ENCODE data around the gene BPIFB1. TPM values are rescaled to one million over a fixed set of nuclear protein-coding genes. Genes with fewer than 3 reads are reported as not detected.

The BPIFB1 gene
- total and polyA plus RNA-seq, 2 of the 13 experiments (the other 11 are each of a cell fraction or from before 2014, with no cell fraction given), result 0.82 to 4.4 TPM

DNA sequence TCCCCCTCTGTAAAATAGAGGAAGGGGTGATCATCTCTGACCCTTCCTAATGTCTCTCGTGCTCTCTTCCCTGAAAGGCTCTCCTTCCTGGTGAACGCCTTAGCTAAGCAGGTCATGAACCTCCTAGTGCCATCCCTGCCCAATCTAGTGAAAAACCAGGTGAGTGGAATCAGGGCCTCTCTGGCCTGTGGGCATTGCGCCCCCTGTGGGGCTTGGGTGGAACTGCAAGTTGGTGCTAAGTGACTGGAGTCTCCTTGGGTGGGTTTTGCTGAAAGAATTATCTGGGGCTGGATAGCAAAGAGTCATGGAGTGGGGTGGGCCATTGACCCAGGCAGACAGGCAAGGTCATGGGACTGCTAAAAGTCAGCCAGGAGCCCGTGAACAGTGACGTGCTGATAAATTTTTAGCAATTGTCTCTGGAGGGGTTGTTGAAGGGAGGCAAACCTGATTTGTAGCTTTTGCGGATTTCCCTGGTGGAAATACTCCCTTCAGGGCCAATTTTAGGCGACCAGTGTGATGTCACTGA lies 8.9 kb downstream of the BPIFB1 start (continued):
- TF ChIP-seq, protein P1, sequence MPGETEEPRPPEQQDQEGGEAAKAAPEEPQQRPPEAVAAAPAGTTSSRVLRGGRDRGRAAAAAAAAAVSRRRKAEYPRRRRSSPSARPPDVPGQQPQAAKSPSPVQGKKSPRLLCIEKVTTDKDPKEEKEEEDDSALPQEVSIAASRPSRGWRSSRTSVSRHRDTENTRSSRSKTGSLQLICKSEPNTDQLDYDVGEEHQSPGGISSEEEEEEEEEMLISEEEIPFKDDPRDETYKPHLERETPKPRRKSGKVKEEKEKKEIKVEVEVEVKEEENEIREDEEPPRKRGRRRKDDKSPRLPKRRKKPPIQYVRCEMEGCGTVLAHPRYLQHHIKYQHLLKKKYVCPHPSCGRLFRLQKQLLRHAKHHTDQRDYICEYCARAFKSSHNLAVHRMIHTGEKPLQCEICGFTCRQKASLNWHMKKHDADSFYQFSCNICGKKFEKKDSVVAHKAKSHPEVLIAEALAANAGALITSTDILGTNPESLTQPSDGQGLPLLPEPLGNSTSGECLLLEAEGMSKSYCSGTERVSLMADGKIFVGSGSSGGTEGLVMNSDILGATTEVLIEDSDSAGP (CRISPR knock-in tag; IDR thresholded peaks at IDR 0.05; ENCODE audit: borderline replicate concordance), result no peak
- TF ChIP-seq, protein P2, sequence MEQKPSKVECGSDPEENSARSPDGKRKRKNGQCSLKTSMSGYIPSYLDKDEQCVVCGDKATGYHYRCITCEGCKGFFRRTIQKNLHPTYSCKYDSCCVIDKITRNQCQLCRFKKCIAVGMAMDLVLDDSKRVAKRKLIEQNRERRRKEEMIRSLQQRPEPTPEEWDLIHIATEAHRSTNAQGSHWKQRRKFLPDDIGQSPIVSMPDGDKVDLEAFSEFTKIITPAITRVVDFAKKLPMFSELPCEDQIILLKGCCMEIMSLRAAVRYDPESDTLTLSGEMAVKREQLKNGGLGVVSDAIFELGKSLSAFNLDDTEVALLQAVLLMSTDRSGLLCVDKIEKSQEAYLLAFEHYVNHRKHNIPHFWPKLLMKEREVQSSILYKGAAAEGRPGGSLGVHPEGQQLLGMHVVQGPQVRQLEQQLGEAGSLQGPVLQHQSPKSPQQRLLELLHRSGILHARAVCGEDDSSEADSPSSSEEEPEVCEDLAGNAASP (CRISPR knock-in tag; IDR thresholded peaks at IDR 0.05; ENCODE audit: borderline replicate concordance), result 0 out of 2 replicates have a peak, but pooled peaks have one; percentile 66
- TF ChIP-seq, protein P3, sequence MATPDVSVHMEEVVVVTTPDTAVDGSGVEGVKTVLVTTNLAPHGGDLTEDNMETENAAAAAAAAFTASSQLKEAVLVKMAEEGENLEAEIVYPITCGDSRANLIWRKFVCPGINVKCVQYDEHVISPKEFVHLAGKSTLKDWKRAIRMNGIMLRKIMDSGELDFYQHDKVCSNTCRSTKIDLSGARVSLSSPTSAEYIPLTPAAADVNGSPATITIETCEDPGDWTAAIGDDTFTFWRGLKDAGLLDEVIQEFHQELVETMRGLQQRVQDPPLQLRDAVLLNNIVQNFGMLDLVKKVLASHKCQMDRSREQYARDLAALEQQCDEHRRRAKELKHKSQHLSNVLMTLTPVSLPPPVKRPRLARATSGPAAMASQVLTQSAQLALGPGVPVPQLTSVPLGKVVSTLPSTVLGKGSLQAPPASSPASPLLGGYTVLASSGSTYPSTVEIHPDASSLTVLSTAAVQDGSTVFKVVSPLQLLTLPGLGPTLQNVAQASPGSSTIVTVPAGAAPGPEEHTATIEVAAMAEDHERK (CRISPR knock-in tag; IDR thresholded peaks at IDR 0.05; ENCODE audit: low read depth), result no peak
- TF ChIP-seq, protein P4, sequence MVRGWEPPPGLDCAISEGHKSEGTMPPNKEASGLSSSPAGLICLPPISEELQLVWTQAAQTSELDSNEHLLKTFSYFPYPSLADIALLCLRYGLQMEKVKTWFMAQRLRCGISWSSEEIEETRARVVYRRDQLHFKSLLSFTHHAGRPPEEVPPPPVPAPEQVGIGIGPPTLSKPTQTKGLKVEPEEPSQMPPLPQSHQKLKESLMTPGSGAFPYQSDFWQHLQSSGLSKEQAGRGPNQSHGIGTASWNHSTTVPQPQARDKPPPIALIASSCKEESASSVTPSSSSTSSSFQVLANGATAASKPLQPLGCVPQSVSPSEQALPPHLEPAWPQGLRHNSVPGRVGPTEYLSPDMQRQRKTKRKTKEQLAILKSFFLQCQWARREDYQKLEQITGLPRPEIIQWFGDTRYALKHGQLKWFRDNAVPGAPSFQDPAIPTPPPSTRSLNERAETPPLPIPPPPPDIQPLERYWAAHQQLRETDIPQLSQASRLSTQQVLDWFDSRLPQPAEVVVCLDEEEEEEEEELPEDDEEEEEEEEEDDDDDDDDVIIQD (CRISPR knock-in tag; IDR thresholded peaks at IDR 0.05; ENCODE audit: low read depth), result 0 out of 2 replicates have a peak, but pooled peaks have one; percentile 23
- TF ChIP-seq ZNF101 (CRISPR knock-in tag; IDR thresholded peaks at IDR 0.05; ENCODE audit: borderline replicate concordance, low read depth) (no peak), BHLHE40 (IDR thresholded peaks at IDR 0.05; ENCODE audit: low read length) (no peak), EED (CRISPR knock-in tag; IDR thresholded peaks at IDR 0.05) (peak; percentile 51; the same call in 1 of the 2 replicates), GFI1 (CRISPR knock-in tag; IDR thresholded peaks at IDR 0.05; ENCODE audit: borderline replicate concordance) (no peak), EP300 (IDR thresholded peaks at IDR 0.05; ENCODE audit: low read depth in 2 of 2, low read length in 2 of 2) (no peak), EP300 (CRISPR knock-in tag; IDR thresholded peaks at IDR 0.05; ENCODE audit: borderline replicate concordance) (no peak), PCBP1 (IDR thresholded peaks at IDR 0.05; ENCODE audit: borderline replicate concordance, low read depth, low read length) (no peak), GTF3A (CRISPR knock-in tag; conservative IDR thresholded peaks at IDR 0.05) (no peak), MEIS1 (CRISPR knock-in tag; IDR thresholded peaks at IDR 0.05; ENCODE audit: borderline replicate concordance) (no peak), TBX2 (CRISPR knock-in tag; IDR thresholded peaks at IDR 0.05; ENCODE audit: borderline replicate concordance) (peak; percentile 50; the same call in 1 of the 2 replicates), NFE2 (CRISPR knock-in tag; IDR thresholded peaks at IDR 0.05) (no peak), CENPBD1 (CRISPR knock-in tag; IDR thresholded peaks at IDR 0.05; ENCODE audit: borderline replicate concordance, low read depth) (no peak), ZNF703 (CRISPR knock-in tag; IDR thresholded peaks at IDR 0.05; ENCODE audit: borderline replicate concordance) (no peak)
- TF ChIP-seq, protein P5, sequence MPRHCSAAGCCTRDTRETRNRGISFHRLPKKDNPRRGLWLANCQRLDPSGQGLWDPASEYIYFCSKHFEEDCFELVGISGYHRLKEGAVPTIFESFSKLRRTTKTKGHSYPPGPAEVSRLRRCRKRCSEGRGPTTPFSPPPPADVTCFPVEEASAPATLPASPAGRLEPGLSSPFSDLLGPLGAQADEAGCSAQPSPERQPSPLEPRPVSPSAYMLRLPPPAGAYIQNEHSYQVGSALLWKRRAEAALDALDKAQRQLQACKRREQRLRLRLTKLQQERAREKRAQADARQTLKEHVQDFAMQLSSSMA (CRISPR knock-in tag; IDR thresholded peaks at IDR 0.05), result no peak
- TF ChIP-seq, protein P6, sequence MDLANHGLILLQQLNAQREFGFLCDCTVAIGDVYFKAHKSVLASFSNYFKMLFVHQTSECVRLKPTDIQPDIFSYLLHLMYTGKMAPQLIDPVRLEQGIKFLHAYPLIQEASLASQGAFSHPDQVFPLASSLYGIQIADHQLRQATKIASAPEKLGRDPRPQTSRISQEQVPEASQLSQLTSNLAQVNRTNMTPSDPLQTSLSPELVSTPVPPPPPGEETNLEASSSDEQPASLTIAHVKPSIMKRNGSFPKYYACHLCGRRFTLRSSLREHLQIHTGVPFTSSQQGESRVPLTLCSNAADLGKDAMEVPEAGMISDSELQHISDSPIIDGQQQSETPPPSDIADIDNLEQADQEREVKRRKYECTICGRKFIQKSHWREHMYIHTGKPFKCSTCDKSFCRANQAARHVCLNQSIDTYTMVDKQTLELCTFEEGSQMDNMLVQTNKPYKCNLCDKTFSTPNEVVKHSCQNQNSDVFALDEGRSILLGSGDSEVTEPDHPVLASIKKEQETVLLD (CRISPR knock-in tag; IDR thresholded peaks at IDR 0.05; ENCODE audit: low read depth), result no peak

Measured in HepG2 (cell line).